HTR-8/SVneo (cell line): ENCODE measurements around the gene RHOV.

Experiments used
- DNase-seq: peaks from one replicate; pipeline ENCODE4 v3.0.0; 2011; ENCODE audit warnings: low spot score, mixed read lengths; ENCODE audit not compliant: insufficient read length
- FAIRE-seq: peaks from 2 replicates; lab custom pipeline; 2011; peaks lifted over from hg19 to GRCh38; lab: Jason Lieb, UNC

RHOV gene

DNA sequence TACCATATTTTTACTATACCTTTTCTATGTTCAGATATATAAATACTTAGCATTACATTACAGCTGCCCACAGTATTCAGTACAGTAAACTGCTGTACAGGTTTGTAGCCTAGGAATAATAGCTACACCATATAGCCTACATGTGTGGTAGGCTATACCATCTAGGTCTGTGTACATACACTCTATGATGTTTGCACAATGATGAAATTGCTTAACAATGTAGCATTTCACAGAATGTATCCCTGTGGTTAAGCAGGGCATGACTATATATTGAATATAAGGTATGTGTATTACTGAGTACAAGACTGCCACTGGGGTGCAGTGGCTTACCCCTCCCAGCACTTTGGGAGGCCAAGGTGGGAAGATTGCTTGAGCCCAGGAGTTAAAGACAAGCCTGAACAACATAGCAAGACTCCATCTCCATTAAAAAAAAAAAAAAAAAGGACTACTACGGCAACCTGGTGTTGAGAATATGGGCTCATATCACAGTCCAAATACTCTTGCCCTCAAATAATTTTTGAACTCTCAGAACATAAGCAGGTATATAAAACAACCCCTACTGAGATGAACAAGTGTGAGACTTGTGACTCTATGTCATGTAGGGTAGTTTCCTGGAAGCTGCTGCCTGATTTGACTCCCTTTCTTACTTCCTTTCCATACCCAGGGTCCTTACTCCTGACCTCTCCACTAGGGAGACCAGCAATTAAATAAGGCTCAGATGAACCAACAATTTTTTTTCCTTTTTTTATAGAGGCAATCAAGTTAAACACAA, 50.3 kb downstream of the RHOV start:
- DNase-seq (no peak), FAIRE-seq (peak; percentile 4)
